SU-DHL-6 (cell line): ENCODE results near the gene NR1H2.
A peak's percentile ranks its signal among the peaks of the same experiment; 100 is the strongest.

Experiments
- CTCF ChIP-seq: fragments of 200-600 bp; sonication (generic); IDR thresholded peaks from one replicate; pipeline ENCODE4 v1.5.1; 2017; ENCODE audit warnings: antibody characterized with exemption, mild to moderate bottlenecking, low read length, moderate library complexity; ENCODE audit not compliant: insufficient read depth, poor library complexity, severe bottlenecking
- EZH2phosphoT487 ChIP-seq: fragments of 200-600 bp; sonication (generic), shearing (Covaris generic); conservative IDR thresholded peaks from 2 replicates; pipeline ENCODE4 v1.6.1; 2018; ENCODE audit warnings: mild to moderate bottlenecking, antibody characterized with exemption, low read length, moderate library complexity, mixed read lengths

GRCh38 chr19:50368649-50369570, 7.3 kb upstream of the NR1H2 start:
- TF ChIP-seq EZH2phosphoT487 (no peak), CTCF (peak; percentile 73)
